ENCODE results near the gene NDUFS2. TPM values are rescaled to one million over a fixed set of nuclear protein-coding genes. Genes with fewer than 3 reads are reported as not detected.
A peak's percentile ranks its signal among the peaks of the same experiment; 100 is the strongest.

NDUFS2 gene
- total RNA-seq, 3 donors from 2014 or later: 102 to 129 (median 116) TPM

- TF ChIP-seq POLR2A (IDR thresholded peaks at IDR 0.05) (no peak), CTCF (IDR thresholded peaks at IDR 0.05) (no peak), POLR2AphosphoS5 (IDR thresholded peaks at IDR 0.05) (peak in 1 of 3 donors; percentile 15)
- Histone ChIP-seq H3K4me3 (peak overlapping the region in 1 of 3 donors; percentile 69), H3K4me1 (peaks cover 0 to 4% of the 10 kb centered on the region in 2 donors), H3K27ac (peak overlapping the region in 1 of 2 donors; percentile 54), H3K9me3 (no peaks in the 10 kb centered on the region), H3K27me3 (no peaks in the 10 kb centered on the region), H3K36me3 (no peaks in the 10 kb centered on the region)
- intact Hi-C loops (cut with DNase I; ENCODE audit: low total_unique reads): no loop called here
- no peak for DNase-seq (ENCODE audit: low spot score in 2 of 2)
These were observed 8.5 kb upstream of the NDUFS2 start for GRCh38 chr1:161193561-161194235.

GRCh38 chr1:161195171-161195570 is 7.0 kb upstream of the NDUFS2 start:
- TF ChIP-seq POLR2A (IDR thresholded peaks at IDR 0.05) (no peak), POLR2AphosphoS5 (IDR thresholded peaks at IDR 0.05) (peak in 1 of 3 donors; percentile 15)
- intact Hi-C loops (cut with DNase I; ENCODE audit: low total_unique reads): no loop called here
- Histone ChIP-seq H3K27ac (peak overlapping the region in 1 of 2 donors; percentile 97), H3K27me3 (no peaks in the 10 kb centered on the region), H3K9me3 (no peaks in the 10 kb centered on the region), H3K36me3 (no peaks in the 10 kb centered on the region), H3K4me3 (peak overlapping the region in 1 of 3 donors; percentile 69), H3K4me1 (peaks cover 11 to 17% of the 10 kb centered on the region in 2 donors)
- no peak for DNase-seq (ENCODE audit: low spot score in 2 of 2)

- TF ChIP-seq CTCF (IDR thresholded peaks at IDR 0.05) (no peak), POLR2AphosphoS5 (IDR thresholded peaks at IDR 0.05) (no peak), POLR2A (IDR thresholded peaks at IDR 0.05) (no peak)
- no peaks in the 10 kb centered on the region for H3K36me3 ChIP-seq
- peaks cover 18 to 24% of the 10 kb centered on the region in 2 donors for H3K4me1 ChIP-seq
- H3K27me3 ChIP-seq: no peaks in the 10 kb centered on the region
- DNase-seq (ENCODE audit: low spot score in 2 of 2): no peak
- intact Hi-C loops (cut with DNase I; ENCODE audit: low total_unique reads): no loop called here
- H3K27ac ChIP-seq: peak overlapping the region; percentile 97 to 98
- H3K9me3 ChIP-seq: no peaks in the 10 kb centered on the region
- H3K4me3 ChIP-seq: peak overlapping the region in 2 of 3 donors; percentile 47 to 69
These were observed 6.1 kb upstream of the NDUFS2 start for GRCh38 chr1:161196111-161196510.

GRCh38 chr1:161196521-161197451 is 5.4 kb upstream of the NDUFS2 start:
- H3K9me3 ChIP-seq: no peaks in the 10 kb centered on the region
- no peaks in the 10 kb centered on the region for H3K36me3 ChIP-seq
- no peak for DNase-seq (ENCODE audit: low spot score in 2 of 2)
- intact Hi-C loops (cut with DNase I; ENCODE audit: low total_unique reads): no loop called here
- peaks cover 20 to 27% of the 10 kb centered on the region in 2 donors for H3K4me1 ChIP-seq
- H3K27ac ChIP-seq: peak overlapping the region; percentile 97 to 98
- peak overlapping the region; percentile 47 to 69 (median 47) for H3K4me3 ChIP-seq
- TF ChIP-seq POLR2AphosphoS5 (IDR thresholded peaks at IDR 0.05): peak in 2 of 3 donors; percentile 43 to 51
- no peak for TF ChIP-seq CTCF (IDR thresholded peaks at IDR 0.05)
- H3K27me3 ChIP-seq: no peaks in the 10 kb centered on the region

- H3K27me3 ChIP-seq: no peaks in the 10 kb centered on the region
- DNase-seq (ENCODE audit: low spot score in 2 of 2): no peak
- H3K9me3 ChIP-seq: no peaks in the 10 kb centered on the region
- TF ChIP-seq POLR2AphosphoS5 (IDR thresholded peaks at IDR 0.05): no peak
- no peak for TF ChIP-seq CTCF (IDR thresholded peaks at IDR 0.05)
- TF ChIP-seq POLR2A (IDR thresholded peaks at IDR 0.05): no peak
- no peaks in the 10 kb centered on the region for H3K36me3 ChIP-seq
- intact Hi-C loops (cut with DNase I; ENCODE audit: low total_unique reads): no loop called here
- peak overlapping the region; percentile 97 to 98 for H3K27ac ChIP-seq
- peaks cover 20 to 27% of the 10 kb centered on the region in 2 donors for H3K4me1 ChIP-seq
- H3K4me3 ChIP-seq: peak overlapping the region; percentile 47 to 69 (median 47)
These were observed 4.5 kb upstream of the NDUFS2 start for GRCh38 chr1:161197560-161198193.

Data from breast epithelium (tissue), 4 donors.